B cell (primary cell): ENCODE results near the gene MAD1L1.

Source experiments
- CTCF ChIP-seq: fragments of 200-600 bp; IDR thresholded peaks from one replicate; pipeline ENCODE4 v1.8.0; 2022; ENCODE audit warnings: antibody characterized with exemption, mild to moderate bottlenecking
- EZH2 ChIP-seq: IDR thresholded peaks from 2 replicates; pipeline ENCODE4 v1.6.1; 2012; ENCODE audit warnings: borderline replicate concordance, low read depth, mild to moderate bottlenecking, moderate library complexity, low read length; ENCODE audit not compliant: insufficient read depth, poor library complexity, severe bottlenecking

- TF ChIP-seq CTCF (no peak), EZH2 (no peak)
Measured at GRCh38 chr7:2043316-2044039, 189.3 kb downstream of the MAD1L1 start.
